Loucy (cell line): Measurements from ENCODE around the gene DQX1.

Experiments used
- H2AFZ ChIP-seq: fragments of 200-600 bp; sonication (generic); 2 replicates; pipeline ENCODE4 v1.6.0; 2016; ENCODE audit warnings: antibody characterized with exemption, mild to moderate bottlenecking, low read length, moderate library complexity
- H3F3A ChIP-seq: fragments of 200-600 bp; 2 replicates; pipeline ENCODE4 v1.6.0; 2016; ENCODE audit warnings: antibody characterized with exemption, low read depth, mild to moderate bottlenecking
- H3K27me3 ChIP-seq: fragments of 200-600 bp; sonication (generic); 2 replicates; pipeline ENCODE4 v1.6.1; 2014; ENCODE audit warnings: low read length, mild to moderate bottlenecking; ENCODE audit not compliant: insufficient read depth, poor library complexity, severe bottlenecking
- H3K36me3 ChIP-seq: fragments of 200-600 bp; sonication (generic); 2 replicates; pipeline ENCODE4 v1.6.1; 2016; ENCODE audit warnings: low read length; ENCODE audit not compliant: insufficient read depth
- H3K4me1 ChIP-seq: fragments of 200-600 bp; sonication (generic); 2 replicates; pipeline ENCODE4 v1.5.1; 2014; ENCODE audit warnings: low read length, mild to moderate bottlenecking; ENCODE audit not compliant: insufficient read depth, poor library complexity, severe bottlenecking
- H3K4me2 ChIP-seq: fragments of 200-600 bp; sonication (generic); 2 replicates; pipeline ENCODE4 v1.6.0; 2014; ENCODE audit warnings: antibody characterized with exemption, low read length, low read depth, mild to moderate bottlenecking; ENCODE audit not compliant: poor library complexity, severe bottlenecking
- H3K4me3 ChIP-seq: fragments of 200-600 bp; sonication (generic); 2 replicates; pipeline ENCODE4 v1.5.1; 2014; ENCODE audit warnings: low read length, mild to moderate bottlenecking, mixed read lengths; ENCODE audit not compliant: poor library complexity, severe bottlenecking
- H3K79me2 ChIP-seq: fragments of 200-600 bp; sonication (generic); 2 replicates; pipeline ENCODE4 v1.6.1; 2014; ENCODE audit warnings: low read length; ENCODE audit not compliant: insufficient read depth
- H3K9ac ChIP-seq: fragments of 200-600 bp; sonication (generic); 2 replicates; pipeline ENCODE4 v1.6.0; 2014; ENCODE audit warnings: mild to moderate bottlenecking, low read depth, low read length, moderate library complexity; ENCODE audit not compliant: poor library complexity, severe bottlenecking
- H3K9me2 ChIP-seq: fragments of 200-600 bp; sonication (generic); replicated peaks from 2 replicates; pipeline ENCODE4 v1.6.1; 2016; ENCODE audit warnings: low read depth, low read length, mixed read lengths
- H3K9me3 ChIP-seq: fragments of 200-600 bp; sonication (generic); 2 replicates; pipeline ENCODE4 v1.6.1; 2014; ENCODE audit warnings: mild to moderate bottlenecking, antibody characterized with exemption, low read length, low read depth; ENCODE audit not compliant: insufficient read depth
- H4K20me1 ChIP-seq: fragments of 200-600 bp; sonication (generic); 2 replicates; pipeline ENCODE4 v1.6.0; 2014; ENCODE audit warnings: antibody characterized with exemption, low read length, mild to moderate bottlenecking; ENCODE audit not compliant: insufficient read depth, poor library complexity, severe bottlenecking
- EZH2phosphoT487 ChIP-seq: fragments of 200-600 bp; IDR thresholded peaks from 2 replicates; pipeline ENCODE4 v1.6.1; 2018; ENCODE audit warnings: antibody characterized with exemption, mild to moderate bottlenecking, moderate library complexity, borderline replicate concordance
- TF ChIP-seq, protein P1 (sequence below): fragments of 200-600 bp; sonication (generic); conservative IDR thresholded peaks from 2 replicates; pipeline ENCODE4 v1.5.1; 2014; ENCODE audit warnings: mild to moderate bottlenecking, antibody characterized with exemption, low read length

The DQX1 gene

DNA sequence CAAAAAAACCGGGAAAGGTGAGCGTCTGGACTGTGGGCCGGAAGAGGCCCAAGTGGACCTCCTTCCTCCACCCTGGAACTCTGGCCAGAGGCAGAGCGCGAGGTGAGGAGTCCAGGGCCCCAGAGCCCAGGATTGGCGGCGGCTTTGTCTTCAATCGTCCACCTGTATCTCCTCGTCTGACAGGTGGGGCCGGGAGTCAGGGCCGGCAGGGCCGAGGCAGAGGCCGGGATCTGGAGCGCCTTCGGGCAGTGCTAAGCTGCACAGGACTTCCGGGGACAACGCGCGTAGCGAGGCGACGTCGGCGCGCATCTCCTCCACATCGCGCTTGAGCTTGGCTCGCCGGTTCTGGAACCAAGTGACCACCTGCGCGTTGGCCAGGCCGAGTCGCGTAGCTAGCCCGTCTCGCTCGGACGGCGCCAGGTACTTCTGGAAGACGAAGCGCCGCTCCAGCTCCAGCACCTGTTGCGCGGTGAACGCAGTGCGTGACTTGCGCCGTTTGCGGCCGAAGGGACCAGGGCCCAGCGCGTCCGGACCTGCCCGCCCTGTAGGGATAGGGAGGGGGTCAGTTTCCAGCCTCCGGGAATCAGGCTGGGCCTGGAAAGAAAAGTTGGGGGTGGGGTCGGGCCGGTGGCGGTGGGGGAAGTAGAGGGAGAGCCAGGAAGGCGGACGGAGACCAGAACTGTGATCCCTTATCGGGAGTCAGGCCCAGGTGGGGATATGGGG lies 28.1 kb downstream of the DQX1 start:
- H3K9me3 ChIP-seq = no peaks in the 10 kb centered on the region
- H3K27me3 ChIP-seq = no peaks in the 10 kb centered on the region
- no peaks in the 10 kb centered on the region for H3F3A ChIP-seq
- peaks cover 6% of the 10 kb centered on the region for H3K4me1 ChIP-seq
- TF ChIP-seq EZH2phosphoT487 = no peak
- TF ChIP-seq, protein P1, sequence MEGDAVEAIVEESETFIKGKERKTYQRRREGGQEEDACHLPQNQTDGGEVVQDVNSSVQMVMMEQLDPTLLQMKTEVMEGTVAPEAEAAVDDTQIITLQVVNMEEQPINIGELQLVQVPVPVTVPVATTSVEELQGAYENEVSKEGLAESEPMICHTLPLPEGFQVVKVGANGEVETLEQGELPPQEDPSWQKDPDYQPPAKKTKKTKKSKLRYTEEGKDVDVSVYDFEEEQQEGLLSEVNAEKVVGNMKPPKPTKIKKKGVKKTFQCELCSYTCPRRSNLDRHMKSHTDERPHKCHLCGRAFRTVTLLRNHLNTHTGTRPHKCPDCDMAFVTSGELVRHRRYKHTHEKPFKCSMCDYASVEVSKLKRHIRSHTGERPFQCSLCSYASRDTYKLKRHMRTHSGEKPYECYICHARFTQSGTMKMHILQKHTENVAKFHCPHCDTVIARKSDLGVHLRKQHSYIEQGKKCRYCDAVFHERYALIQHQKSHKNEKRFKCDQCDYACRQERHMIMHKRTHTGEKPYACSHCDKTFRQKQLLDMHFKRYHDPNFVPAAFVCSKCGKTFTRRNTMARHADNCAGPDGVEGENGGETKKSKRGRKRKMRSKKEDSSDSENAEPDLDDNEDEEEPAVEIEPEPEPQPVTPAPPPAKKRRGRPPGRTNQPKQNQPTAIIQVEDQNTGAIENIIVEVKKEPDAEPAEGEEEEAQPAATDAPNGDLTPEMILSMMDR = no peak
- no peaks in the 10 kb centered on the region for H3K9me2 ChIP-seq
- H4K20me1 ChIP-seq = no peaks in the 10 kb centered on the region
- H3K4me3 ChIP-seq = no peak overlapping the region
- H3K79me2 ChIP-seq = peaks cover 7% of the 10 kb centered on the region
- H3K36me3 ChIP-seq = peaks cover 11% of the 10 kb centered on the region; the same call in 1 of the 2 replicates
- H3K4me2 ChIP-seq = no peak overlapping the region
- no peak overlapping the region for H2AFZ ChIP-seq
- H3K9ac ChIP-seq = no peak overlapping the region

- Histone ChIP-seq H3K27me3 (no peaks in the 10 kb centered on the region), H3K4me3 (no peak overlapping the region), H3K9me2 (no peaks in the 10 kb centered on the region), H3K4me2 (no peak overlapping the region), H3F3A (no peaks in the 10 kb centered on the region), H3K4me1 (peaks cover 2% of the 10 kb centered on the region), H3K36me3 (peaks cover 19% of the 10 kb centered on the region; the same call in 1 of the 2 replicates), H3K79me2 (0 out of 2 replicates have a peak, but pooled peaks cover under 1% of the 10 kb centered on the region), H3K9me3 (no peaks in the 10 kb centered on the region), H4K20me1 (no peaks in the 10 kb centered on the region), H3K9ac (no peak overlapping the region), H2AFZ (no peak overlapping the region)
- TF ChIP-seq, protein P1 = no peak
- TF ChIP-seq EZH2phosphoT487 = no peak
These were observed 28.8 kb downstream of the DQX1 start for GRCh38 chr2:74496997-74497776.

DNA sequence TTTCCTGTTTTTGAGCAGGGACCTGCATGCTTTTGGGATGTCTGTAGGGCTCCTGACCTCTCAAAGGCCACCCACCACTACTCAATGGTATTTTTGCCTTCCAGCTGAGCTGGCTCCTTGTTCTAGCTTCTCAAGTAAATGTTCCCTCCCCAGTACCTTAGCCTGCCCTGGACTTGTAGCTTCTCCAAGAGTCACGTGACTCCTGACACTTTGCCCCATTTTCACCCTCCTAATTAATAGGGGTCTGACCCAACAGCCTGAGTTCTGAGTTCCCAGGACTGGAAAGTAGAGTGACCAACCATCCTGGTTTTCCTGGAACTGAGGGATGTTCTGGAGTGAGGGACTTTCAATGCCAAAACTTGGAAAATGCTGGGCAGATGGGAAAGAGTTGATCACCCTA lies 30.6 kb downstream of the DQX1 start:
- no peak overlapping the region for H3K4me3 ChIP-seq
- peaks cover 36% of the 10 kb centered on the region; the same call in 1 of the 2 replicates for H3K36me3 ChIP-seq
- no peak overlapping the region for H3K4me2 ChIP-seq
- H4K20me1 ChIP-seq = no peaks in the 10 kb centered on the region
- no peak overlapping the region for H2AFZ ChIP-seq
- H3K9me2 ChIP-seq = no peaks in the 10 kb centered on the region
- no peaks in the 10 kb centered on the region for H3K4me1 ChIP-seq
- H3K27me3 ChIP-seq = no peaks in the 10 kb centered on the region
- no peak overlapping the region for H3K9ac ChIP-seq
- H3K79me2 ChIP-seq = no peaks in the 10 kb centered on the region
- no peaks in the 10 kb centered on the region for H3K9me3 ChIP-seq
- no peaks in the 10 kb centered on the region for H3F3A ChIP-seq
- TF ChIP-seq, protein P1 = no peak
- TF ChIP-seq EZH2phosphoT487 = no peak
